ENCODE measurements around the gene OCRL. TPM values are rescaled to one million over a fixed set of nuclear protein-coding genes. Genes with fewer than 3 reads are reported as not detected.

The OCRL gene
- total and polyA plus RNA-seq, 2 of the 13 experiments (the other 11 are each of a cell fraction or from before 2014, with no cell fraction given): 13.4 to 32.0 TPM

DNA sequence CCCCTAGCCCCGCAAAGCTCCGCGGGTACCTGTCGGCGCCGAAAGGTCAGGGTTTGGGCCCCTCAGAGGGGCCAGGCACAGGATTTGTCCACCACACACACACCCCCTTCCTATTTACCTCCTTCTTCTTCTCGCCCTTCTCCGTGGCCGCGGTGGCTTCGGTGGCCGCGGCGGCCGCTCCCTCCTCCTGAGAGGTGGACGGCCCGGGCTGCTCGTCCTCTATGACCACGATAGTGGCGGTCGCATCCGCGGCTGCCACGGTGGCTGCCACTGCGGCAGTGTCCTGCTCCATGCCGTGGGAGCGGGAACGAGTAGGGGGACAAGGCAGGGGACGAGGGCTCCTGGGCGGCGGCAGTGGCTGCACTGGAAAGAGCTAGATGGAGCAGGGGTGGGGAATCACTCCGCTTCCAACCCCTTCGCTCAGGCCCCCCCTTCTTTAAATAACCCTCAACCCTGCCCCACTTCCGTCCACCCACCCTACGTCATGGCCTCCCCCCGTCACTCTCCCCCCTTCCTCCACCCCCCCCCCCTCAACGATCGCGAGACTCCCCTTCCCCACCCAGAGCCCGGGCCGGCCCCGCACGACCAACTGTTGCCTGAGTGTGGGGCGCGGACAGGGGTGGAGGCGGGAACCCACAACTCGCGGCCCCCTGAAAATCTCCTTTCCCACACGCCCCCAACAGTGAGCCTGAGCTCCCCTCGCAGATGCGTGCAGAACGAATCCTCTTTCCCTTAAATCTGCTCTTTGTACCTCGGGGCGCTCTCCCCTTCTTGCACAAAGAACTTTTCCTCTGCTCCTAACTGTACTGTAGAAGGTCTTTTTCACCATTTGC, 16.8 kb upstream of the OCRL start, which contains the start of gene SMARCA1 (continued):
- TF ChIP-seq SALL1 (CRISPR knock-in tag; IDR thresholded peaks at IDR 0.05) (peak; percentile 71), RXRB (CRISPR knock-in tag; IDR thresholded peaks at IDR 0.05; ENCODE audit: borderline replicate concordance) (0 out of 2 replicates have a peak, but pooled peaks have one; percentile 18), LCORL (IDR thresholded peaks at IDR 0.05) (no peak), LCORL (CRISPR knock-in tag; IDR thresholded peaks at IDR 0.05) (peak; percentile 23; the same call in 1 of the 2 replicates), EZH2 (conservative IDR thresholded peaks at IDR 0.05; ENCODE audit: low read depth, low read length) (no peak)
- TF ChIP-seq, protein P1, sequence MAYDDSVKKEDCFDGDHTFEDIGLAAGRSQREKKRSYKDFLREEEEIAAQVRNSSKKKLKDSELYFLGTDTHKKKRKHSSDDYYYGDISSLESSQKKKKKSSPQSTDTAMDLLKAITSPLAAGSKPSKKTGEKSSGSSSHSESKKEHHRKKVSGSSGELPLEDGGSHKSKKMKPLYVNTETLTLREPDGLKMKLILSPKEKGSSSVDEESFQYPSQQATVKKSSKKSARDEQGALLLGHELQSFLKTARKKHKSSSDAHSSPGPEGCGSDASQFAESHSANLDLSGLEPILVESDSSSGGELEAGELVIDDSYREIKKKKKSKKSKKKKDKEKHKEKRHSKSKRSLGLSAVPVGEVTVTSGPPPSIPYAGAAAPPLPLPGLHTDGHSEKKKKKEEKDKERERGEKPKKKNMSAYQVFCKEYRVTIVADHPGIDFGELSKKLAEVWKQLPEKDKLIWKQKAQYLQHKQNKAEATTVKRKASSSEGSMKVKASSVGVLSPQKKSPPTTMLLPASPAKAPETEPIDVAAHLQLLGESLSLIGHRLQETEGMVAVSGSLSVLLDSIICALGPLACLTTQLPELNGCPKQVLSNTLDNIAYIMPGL (CRISPR knock-in tag; IDR thresholded peaks at IDR 0.05; ENCODE audit: borderline replicate concordance in 1 of 2, low read depth in 1 of 2): peak in 1 of 2 experiments; percentile 18; a peak in 1 of 4 replicates

DNA sequence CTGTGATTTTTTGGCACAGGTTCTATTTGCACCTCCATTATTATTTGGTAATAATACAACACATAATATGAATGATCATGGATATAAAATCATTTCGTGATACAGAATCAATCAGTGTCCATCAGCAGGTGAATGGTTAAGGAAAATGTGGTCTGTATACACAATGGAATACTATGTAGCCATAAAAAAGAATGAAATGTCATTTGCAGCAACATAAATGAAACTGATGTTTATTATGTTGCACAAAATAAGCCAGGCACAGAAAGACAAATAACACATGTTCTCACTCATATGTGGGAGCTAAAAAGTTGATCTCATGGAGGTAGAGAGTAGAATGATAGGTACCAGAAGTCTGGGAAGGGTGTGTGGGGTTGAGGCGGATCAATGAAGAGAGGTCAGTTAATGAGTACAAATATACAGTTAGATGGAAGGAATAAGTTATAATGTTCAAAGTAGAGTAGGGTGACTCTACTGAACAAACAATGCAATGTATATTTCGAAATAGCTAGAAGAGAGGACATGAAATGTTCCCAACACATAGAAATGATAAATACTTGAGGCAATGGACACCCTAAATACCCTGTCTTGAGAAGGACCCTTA, 15.7 kb upstream of the OCRL start:
- ChIA-PET POLR2A (interaction anchor here (0.9 to 1.3 kb wide), 3 partner anchors 14 to 17 kb away, joined by 3 to 5 read pairs (median 5); partner anchors contain the start of gene OCRL), CTCF (ENCODE audit: low intra/inter-chr PET ratio, low total read pairs) (no interaction called here)
- Histone ChIP-seq H3K4me1 (ENCODE audit: insufficient read depth, low read length) (peaks cover 40% of the 10 kb centered on the region), H3K9me3 (ENCODE audit: low read length) (no peaks in the 10 kb centered on the region), H3K36me3 (replicated peaks in 1 of 2; ENCODE audit: control insufficient read depth in 1 of 2, insufficient read depth in 2 of 2, low read length in 2 of 2) (no peaks in the 10 kb centered on the region), H3K9ac (ENCODE audit: insufficient read depth, low read depth, low read length) (peak overlapping the region; percentile 85), H3K4me3 (replicated peaks in 1 of 3; ENCODE audit: insufficient read depth in 1 of 3, low read depth in 2 of 3, low read length in 3 of 3) (peak overlapping the region; percentile 64 to 71 (median 68); a peak in 5 of 6 replicates), H2AFZ (ENCODE audit: low read length) (no peak overlapping the region), H3K4me2 (ENCODE audit: low read depth, low read length) (peak overlapping the region; percentile 74), H3K27me3 (ENCODE audit: control insufficient read depth in 1 of 2, insufficient read depth in 2 of 2, low read length in 2 of 2) (no peaks in the 10 kb centered on the region; a peak in 1 of 5 replicates), H3K79me2 (ENCODE audit: insufficient read depth, low read length) (peaks cover 26% of the 10 kb centered on the region), H4K20me1 (ENCODE audit: insufficient read depth, low read length) (peaks cover 26% of the 10 kb centered on the region), H3K27ac (ENCODE audit: extremely low read length, insufficient read depth, low read length) (peak overlapping the region; percentile 99)
- ATAC-seq (peak; percentile 43), FAIRE-seq (peak; percentile 62), DNase-seq (ENCODE audit: low spot score) (peak; percentile 47)
- intact Hi-C loops (cut with micrococcal nuclease; ENCODE audit: unreplicated experiment): loop anchor here (2.0 to 5.0 kb wide), 2 partner anchors 16 to 63 kb away; partner anchors contain the start of gene OCRL
- no TSS peak for BruUV-seq (replicated peaks)
- 0% methylated on average over 3 of the region's 3 CpGs for WGBS (ENCODE audit: low lambda C conversion rate)
- in situ Hi-C loops (cut with HindIII; ENCODE audit: extremely low pct_ligation_motif_present, low pct_unique_long_range_greater_than_20kb): no loop called here
- TF ChIP-seq RCOR2 (CRISPR knock-in tag; IDR thresholded peaks at IDR 0.05) (peak; percentile 37; the same call in 1 of the 2 replicates), ZNF652 (CRISPR knock-in tag; IDR thresholded peaks at IDR 0.05; ENCODE audit: borderline replicate concordance, low read depth) (0 out of 2 replicates have a peak, but pooled peaks have one; percentile 35), GATAD2A (CRISPR knock-in tag; IDR thresholded peaks at IDR 0.05) (peak; percentile 46), ONECUT2 (CRISPR knock-in tag; IDR thresholded peaks at IDR 0.05) (peak; percentile 62; the same call in 1 of the 2 replicates), CEBPG (CRISPR knock-in tag; IDR thresholded peaks at IDR 0.05) (peak; percentile 40; the same call in 1 of the 2 replicates), HDAC1 (CRISPR knock-in tag; IDR thresholded peaks at IDR 0.05) (0 out of 2 replicates have a peak, but pooled peaks have one; percentile 13), CEBPB (IDR thresholded peaks at IDR 0.05; ENCODE audit: borderline replicate concordance, low read depth, low read length) (peak; percentile 45; the same call in 1 of the 2 replicates), FOXP1 (IDR thresholded peaks at IDR 0.05) (no peak), FOXP1 (CRISPR knock-in tag; IDR thresholded peaks at IDR 0.05) (peak; percentile 39; the same call in 1 of the 2 replicates), KDM1A (CRISPR knock-in tag; IDR thresholded peaks at IDR 0.05) (0 out of 2 replicates have a peak, but pooled peaks have one; percentile 41), ZNF781 (CRISPR knock-in tag; IDR thresholded peaks at IDR 0.05; ENCODE audit: borderline replicate concordance, not compliant biosample characterization) (no peak), ZFP41 (CRISPR knock-in tag; IDR thresholded peaks at IDR 0.05; ENCODE audit: borderline replicate concordance) (no peak)

All from HepG2 (cell line).